Stomach (tissue), 9 donors: ENCODE data around the gene GREB1. TPM values are rescaled to one million over a fixed set of nuclear protein-coding genes. Genes with fewer than 3 reads are reported as not detected.

Source experiments
- DNase-seq, 2 donors: peaks; one replicate each; pipeline versions ENCODE4 v3.0.0 to v3.0.0-alpha.2; 2013 to 2019
- H3K27ac ChIP-seq, 5 donors: fragments of 200-600 bp in 4 of 5; sonication (generic) in 4 of 5; one replicate each; pipeline ENCODE4 v1.5.1; 2013 to 2019; ENCODE audit warnings: mild to moderate bottlenecking in 1 of 5, moderate library complexity in 1 of 5
- H3K27me3 ChIP-seq, 3 donors: fragments of 200-600 bp; sonication (generic); one replicate each; pipeline ENCODE4 v1.5.1; 2017 to 2019; ENCODE audit warnings: mixed run types in 1 of 3
- H3K36me3 ChIP-seq, 4 donors: fragments of 200-600 bp; sonication (generic); 1 replicate in 3 of 4; 2 replicates in 1 of 4; pipeline ENCODE4 v1.5.1; 2016 to 2019
- H3K4me1 ChIP-seq, 4 donors: fragments of 200-600 bp; sonication (generic); one replicate each; pipeline ENCODE4 v1.5.1; 2016 to 2019
- H3K4me3 ChIP-seq, 4 donors: fragments of 200-600 bp; sonication (generic) in 3 of 4; one replicate each; pipeline ENCODE4 v1.5.1; 2016 to 2019; ENCODE audit warnings: mild to moderate bottlenecking in 1 of 4
- H3K9me3 ChIP-seq, 4 donors: fragments of 200-600 bp; sonication (generic); one replicate each; pipeline ENCODE4 v1.5.1; 2016 to 2019
- EP300 ChIP-seq: sonication (generic); formaldehyde crosslinking; IDR thresholded peaks from one replicate; pipeline ENCODE4 v1.6.1; 2017; ENCODE audit warnings: antibody characterized with exemption
- POLR2A ChIP-seq, 4 donors: fragments of 450-650 bp; IDR thresholded peaks; one replicate each; pipeline ENCODE4 v1.6.1; 2016; ENCODE audit warnings: antibody characterized with exemption in 4 of 4, control low read depth in 2 of 4, mild to moderate bottlenecking in 1 of 4, moderate library complexity in 1 of 4
- POLR2AphosphoS5 ChIP-seq, 3 donors: sonication (generic); formaldehyde crosslinking; IDR thresholded peaks; one replicate each; pipeline ENCODE4 v1.6.1; 2016; ENCODE audit warnings: antibody characterized with exemption in 3 of 3
- WGBS, 5 donors: extraction: QIAGEN DNeasy Blood & Tissue Kit in 3 of 5; methylation state at CpG; one replicate each; pipeline versions ENCODE4 v1.1.5 to v1.1.7; 2013 to 2018; 5-methylcytosine and 5-hydroxymethylcytosine counted together
- intact Hi-C: fragments of 100-400 bp; cut with DNase I; formaldehyde crosslinking; loops from one replicate; pipeline ENCODE4 v1.15.1; 2023; ENCODE audit warnings: low total_unique reads
- polyA plus RNA-seq, 3 donors: library from polyadenylated mRNA; stranded (reverse); fragments of 200-250 nt; gene quantifications; one replicate each; pipeline ENCODE4 v1.2.3, GENCODE V29; 2013
- total RNA-seq, 5 donors: library from RNA; depleted of rRNA; stranded (reverse); fragments of >200 nt; gene quantifications; one replicate each; pipeline versions ENCODE4 v1.1.0 to v1.2.3, GENCODE V29; 2014 to 2016
- TF ChIP-seq, protein P1 (sequence below), 7 experiments: fragments of 450-650 bp in 4 of 7; fragments of 200-600 bp in 3 of 7; sonication (generic) in 3 of 7; IDR thresholded peaks; one replicate each; pipeline ENCODE4 v1.5.1; 2016 to 2019; ENCODE audit warnings: antibody characterized with exemption in 7 of 7, control low read depth in 2 of 7, mild to moderate bottlenecking in 1 of 7
- donor health status: healthy with polysubstance abuse.
- donor health status: Bipolar disorder and iron deficiency.
- donor health status: healthy.

GREB1 gene
- total and polyA plus RNA-seq, 8 donors, result 0.88 to 37.9 (median 3.6) TPM

DNA sequence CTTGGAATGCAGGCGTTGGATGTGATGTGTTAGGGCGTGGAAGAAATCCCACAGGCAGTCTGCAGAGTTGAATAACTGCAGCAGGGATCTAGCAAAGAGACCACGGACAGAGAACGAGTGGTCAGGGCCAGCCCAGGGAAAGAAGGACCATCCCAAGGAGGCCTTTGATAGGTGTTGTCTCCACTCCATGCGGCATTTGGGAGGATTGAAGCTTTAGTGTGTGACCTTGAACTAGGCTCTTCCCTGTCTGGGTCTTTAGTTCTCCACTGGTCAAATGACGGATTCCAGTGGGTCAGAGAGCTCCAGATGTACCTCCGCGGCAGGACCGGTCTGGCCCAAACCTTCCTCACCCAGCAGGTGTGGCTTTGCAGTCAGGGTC, 18.4 kb downstream of the GREB1 start:
- Histone ChIP-seq H3K27me3 (peaks cover 0 to 23% (median 0%) of the 10 kb centered on the region in 3 donors), H3K4me1 (peaks cover 0 to 4% (median 0%) of the 10 kb centered on the region in 4 donors), H3K9me3 (peaks cover 0 to 9% (median 0%) of the 10 kb centered on the region in 4 donors), H3K4me3 (no peak overlapping the region), H3K36me3 (no peaks in the 10 kb centered on the region), H3K27ac (no peak overlapping the region)
- WGBS, 5 donors, result 83 to 94% (median 89%) methylated on average over 9 of the region's 9 CpGs
- intact Hi-C loops, result no loop called here
- DNase-seq, result no peak
- TF ChIP-seq, protein P1, sequence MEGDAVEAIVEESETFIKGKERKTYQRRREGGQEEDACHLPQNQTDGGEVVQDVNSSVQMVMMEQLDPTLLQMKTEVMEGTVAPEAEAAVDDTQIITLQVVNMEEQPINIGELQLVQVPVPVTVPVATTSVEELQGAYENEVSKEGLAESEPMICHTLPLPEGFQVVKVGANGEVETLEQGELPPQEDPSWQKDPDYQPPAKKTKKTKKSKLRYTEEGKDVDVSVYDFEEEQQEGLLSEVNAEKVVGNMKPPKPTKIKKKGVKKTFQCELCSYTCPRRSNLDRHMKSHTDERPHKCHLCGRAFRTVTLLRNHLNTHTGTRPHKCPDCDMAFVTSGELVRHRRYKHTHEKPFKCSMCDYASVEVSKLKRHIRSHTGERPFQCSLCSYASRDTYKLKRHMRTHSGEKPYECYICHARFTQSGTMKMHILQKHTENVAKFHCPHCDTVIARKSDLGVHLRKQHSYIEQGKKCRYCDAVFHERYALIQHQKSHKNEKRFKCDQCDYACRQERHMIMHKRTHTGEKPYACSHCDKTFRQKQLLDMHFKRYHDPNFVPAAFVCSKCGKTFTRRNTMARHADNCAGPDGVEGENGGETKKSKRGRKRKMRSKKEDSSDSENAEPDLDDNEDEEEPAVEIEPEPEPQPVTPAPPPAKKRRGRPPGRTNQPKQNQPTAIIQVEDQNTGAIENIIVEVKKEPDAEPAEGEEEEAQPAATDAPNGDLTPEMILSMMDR (IDR thresholded peaks at IDR 0.05), result no peak
- TF ChIP-seq EP300 (no peak), POLR2A (IDR thresholded peaks at IDR 0.05) (no peak), POLR2AphosphoS5 (IDR thresholded peaks at IDR 0.05) (no peak)

DNA sequence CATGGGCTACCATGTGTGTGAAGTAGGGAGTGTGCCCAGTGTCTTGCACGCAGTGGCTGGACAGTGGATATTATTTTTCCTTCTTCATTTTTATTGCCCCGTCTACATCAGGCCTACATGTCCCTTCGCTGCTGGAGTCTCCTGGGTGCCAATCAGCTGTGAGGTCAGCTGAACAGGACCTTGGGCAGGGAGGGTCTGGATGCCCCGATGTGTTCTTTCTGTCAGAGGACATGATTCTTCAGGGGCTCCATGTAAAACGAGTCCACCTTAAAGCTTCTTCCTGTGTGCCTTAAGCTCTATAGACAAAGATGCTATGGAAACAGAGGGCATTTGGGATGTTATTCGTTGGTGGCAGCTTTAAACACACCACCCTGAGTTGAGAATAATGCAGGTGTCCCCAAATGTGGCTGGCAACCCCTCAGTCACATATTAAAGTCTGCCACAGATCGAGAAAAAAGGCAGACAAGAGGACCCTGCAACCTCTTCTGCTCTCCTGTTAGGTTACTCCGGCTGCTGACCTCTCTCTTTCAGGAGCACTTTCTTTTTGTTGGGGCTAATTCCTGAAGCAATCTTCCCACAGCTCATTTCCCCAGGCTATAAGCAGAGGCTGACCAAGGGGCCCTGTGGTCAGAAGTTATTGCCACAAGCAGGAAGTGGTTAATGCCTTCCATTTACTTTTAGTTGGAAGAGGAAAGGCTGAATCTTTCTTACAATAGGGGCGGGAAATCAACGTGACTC, 20.0 kb downstream of the GREB1 start:
- Histone ChIP-seq H3K4me1 (peaks cover 0 to 4% (median 0%) of the 10 kb centered on the region in 4 donors), H3K27me3 (peaks cover 0 to 23% (median 0%) of the 10 kb centered on the region in 3 donors), H3K4me3 (no peak overlapping the region), H3K9me3 (peaks cover 0 to 9% (median 0%) of the 10 kb centered on the region in 4 donors), H3K36me3 (no peaks in the 10 kb centered on the region), H3K27ac (no peak overlapping the region)
- no peak for TF ChIP-seq POLR2A (IDR thresholded peaks at IDR 0.05)
- TF ChIP-seq, protein P1 (IDR thresholded peaks at IDR 0.05), result no peak
- no peak for TF ChIP-seq EP300
- no peak for TF ChIP-seq POLR2AphosphoS5 (IDR thresholded peaks at IDR 0.05)
- no peak for DNase-seq
- WGBS, 5 donors, result 62 to 73% (median 69%) methylated on average over 10 of the region's 10 CpGs
- intact Hi-C loops, result no loop called here

DNA sequence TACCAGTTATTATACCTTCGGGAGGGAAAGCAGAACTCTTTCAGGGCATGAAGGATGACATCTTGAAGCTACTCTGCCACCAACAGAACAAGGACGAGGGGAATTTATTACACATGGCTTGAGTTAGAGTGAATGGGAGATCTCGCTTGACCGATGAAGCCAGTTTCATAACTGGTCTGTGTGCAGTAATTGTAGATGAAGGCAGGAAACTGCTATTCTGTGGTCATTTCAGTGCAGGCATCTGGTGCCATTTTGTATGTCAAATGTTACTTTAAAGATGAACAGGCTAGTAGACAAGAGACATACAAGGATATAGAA, 20.5 kb downstream of the GREB1 start:
- H3K27ac ChIP-seq, result no peak overlapping the region
- TF ChIP-seq, protein P1 (IDR thresholded peaks at IDR 0.05), result no peak
- TF ChIP-seq POLR2A (IDR thresholded peaks at IDR 0.05) (no peak), POLR2AphosphoS5 (IDR thresholded peaks at IDR 0.05) (no peak), EP300 (no peak)
- intact Hi-C loops, result no loop called here
- peaks cover 0 to 23% (median 0%) of the 10 kb centered on the region in 3 donors for H3K27me3 ChIP-seq
- 57 to 71% (median 62%) methylated on average over 4 of the region's 4 CpGs for WGBS, 5 donors
- H3K9me3 ChIP-seq, result peaks cover 0 to 9% (median 0%) of the 10 kb centered on the region in 4 donors
- H3K4me3 ChIP-seq, result no peak overlapping the region
- no peaks in the 10 kb centered on the region for H3K36me3 ChIP-seq
- no peak for DNase-seq
- H3K4me1 ChIP-seq, result peaks cover 0 to 4% (median 0%) of the 10 kb centered on the region in 4 donors

DNA sequence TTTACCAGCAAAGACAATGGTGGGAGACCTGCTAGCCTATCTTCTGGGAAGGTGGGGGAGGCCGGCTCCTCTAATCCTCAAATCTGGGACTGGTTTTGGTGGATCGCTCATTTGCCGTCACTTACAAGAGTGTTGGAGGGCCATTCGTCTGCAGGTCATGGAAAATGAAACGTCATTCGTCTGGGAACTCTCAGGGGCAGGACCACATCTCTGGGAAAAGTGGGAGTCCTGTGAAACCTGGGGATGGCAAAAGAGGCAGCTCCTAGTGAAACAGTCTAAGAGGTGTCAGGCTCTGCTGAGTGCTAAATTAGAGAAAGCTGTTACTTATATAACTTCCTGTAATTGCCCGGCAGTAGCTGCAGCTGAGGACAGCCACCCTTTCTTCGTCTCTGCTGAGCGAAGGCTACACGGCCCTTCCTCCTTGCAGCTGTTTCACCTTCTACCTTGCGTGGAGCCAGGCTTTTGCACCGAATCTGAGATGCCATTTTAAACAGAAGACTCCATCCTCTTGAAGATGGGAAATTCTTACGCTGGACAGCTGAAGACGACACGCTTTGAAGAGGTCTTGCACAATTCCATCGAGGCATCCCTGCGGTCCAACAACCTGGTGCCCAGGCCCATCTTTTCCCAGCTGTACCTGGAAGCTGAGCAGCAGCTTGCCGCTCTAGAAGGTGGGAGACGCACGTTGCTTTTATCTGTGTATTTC, 22.4 kb downstream of the GREB1 start:
- no peaks in the 10 kb centered on the region for H3K9me3 ChIP-seq
- H3K36me3 ChIP-seq, result no peaks in the 10 kb centered on the region
- intact Hi-C loops, result no loop called here
- no peak for TF ChIP-seq POLR2A (IDR thresholded peaks at IDR 0.05)
- TF ChIP-seq, protein P1 (IDR thresholded peaks at IDR 0.05), result no peak
- TF ChIP-seq EP300, result no peak
- TF ChIP-seq POLR2AphosphoS5 (IDR thresholded peaks at IDR 0.05), result no peak
- H3K27me3 ChIP-seq, result peaks cover 0 to 27% (median 0%) of the 10 kb centered on the region in 3 donors
- WGBS, 5 donors, result 79 to 85% (median 83%) methylated on average over 20 of the region's 20 CpGs
- no peak for DNase-seq
- peaks cover 0 to 4% (median 0%) of the 10 kb centered on the region in 4 donors for H3K4me1 ChIP-seq
- H3K27ac ChIP-seq, result no peak overlapping the region
- H3K4me3 ChIP-seq, result no peak overlapping the region
